A549 (cell line): Measurements from ENCODE around the gene CP. TPM values are rescaled to one million over a fixed set of nuclear protein-coding genes. Genes with fewer than 3 reads are reported as not detected.

Experiments used
- ATAC-seq, 2 experiments: fragments of 200-7000 bp in 1 of 2; fragments of >200 bp in 1 of 2; cut with Nextera tagmentation in 1 of 2; cut with Tn5 transposase in 1 of 2; 3 replicates each; pipeline versions ENCODE4 v1.8.0 to v1.9.1; 2018 to 2020; ENCODE audit warnings: mild to moderate bottlenecking in 1 of 2, moderate library complexity in 1 of 2
- CTCF ChIA-PET: fragments of 300-600 bp; sonication (Branson Sonifier 250); formaldehyde crosslinking; extraction: SDS; loops from one replicate; lab custom pipeline; 2021; ENCODE audit warnings: antibody characterized with exemption, inconsistent platforms; lab: Yijun Ruan, JAX
- POLR2A ChIA-PET: fragments of 350-600 bp; formaldehyde crosslinking; extraction: SDS; loops from one replicate; lab custom pipeline; 2021; ENCODE audit warnings: antibody characterized with exemption, inconsistent platforms; lab: Yijun Ruan, JAX
- DNase-seq, 2 experiments: peaks; one replicate each; pipeline versions ENCODE4 v3.0.0 to v3.0.0-alpha.2; 2011 to 2016; ENCODE audit warnings: low read depth in 1 of 2, low spot score in 1 of 2
- FAIRE-seq: peaks from 2 replicates; lab custom pipeline; 2011; peaks lifted over from hg19 to GRCh38; lab: Jason Lieb, UNC
- H3K27ac ChIP-seq, 2 experiments: fragments of >200 bp; sonication (Bioruptor Twin); formaldehyde crosslinking; 3 replicates each; pipeline ENCODE4 v1.5.1; 2016 to 2017
- H3K4me1 ChIP-seq: fragments of >200 bp; sonication (Bioruptor Twin); formaldehyde crosslinking; 3 replicates; pipeline ENCODE4 v1.6.1; 2016
- H3K4me2 ChIP-seq: fragments of >200 bp; sonication (Bioruptor Twin); formaldehyde crosslinking; 3 replicates; pipeline ENCODE4 v1.6.1; 2016
- H3K4me3 ChIP-seq: fragments of >200 bp; sonication (Bioruptor Twin); formaldehyde crosslinking; 3 replicates; pipeline ENCODE4 v1.5.1; 2016
- H3K9me3 ChIP-seq: fragments of >200 bp; sonication (Bioruptor Twin); formaldehyde crosslinking; 3 replicates; pipeline ENCODE4 v1.6.1; 2016
- ATOH8 ChIP-seq: fragments of 250-450 bp; sonication (Bioruptor Pico); IDR thresholded peaks from 2 replicates; pipeline ENCODE4 v1.5.0; 2020; ENCODE audit warnings: low read depth, mild to moderate bottlenecking, moderate library complexity
- BHLHE40 ChIP-seq: IDR thresholded peaks from 2 replicates; pipeline ENCODE4 v1.6.1; 2012; ENCODE audit warnings: low read depth, low read length, inconsistent platforms
- CBX8 ChIP-seq: fragments of 200-600 bp; sonication (generic); IDR thresholded peaks from 2 replicates; pipeline ENCODE4 v1.6.1; 2016
- CEBPB ChIP-seq, 2 experiments: fragments of >200 bp in 1 of 2; sonication (Bioruptor Twin) in 1 of 2; formaldehyde crosslinking in 1 of 2; IDR thresholded peaks; 2 replicates each; pipeline ENCODE4 v1.6.1; 2012 to 2016
- EHMT2 ChIP-seq: fragments of 200-600 bp; sonication (generic); IDR thresholded peaks from 2 replicates; pipeline ENCODE4 v1.6.1; 2016; ENCODE audit warnings: antibody characterized with exemption, low read depth, mild to moderate bottlenecking, moderate library complexity
- EP300 ChIP-seq, 2 experiments: fragments of >200 bp; sonication (Bioruptor Twin); formaldehyde crosslinking; IDR thresholded peaks; 2 replicates in 1 of 2; 3 replicates in 1 of 2; pipeline ENCODE4 v1.6.1; 2016 to 2017
- FOXS1 ChIP-seq: fragments of 250-450 bp; sonication (Bioruptor Pico); IDR thresholded peaks from 2 replicates; pipeline ENCODE4 v1.5.0; 2020; ENCODE audit warnings: mild to moderate bottlenecking, moderate library complexity
- HMGXB4 ChIP-seq: fragments of 250-450 bp; sonication (Bioruptor Pico); IDR thresholded peaks from 2 replicates; pipeline ENCODE4 v1.5.0; 2021; ENCODE audit warnings: mild to moderate bottlenecking, moderate library complexity, borderline replicate concordance
- HOXB13 ChIP-seq: fragments of 250-450 bp; sonication (Bioruptor Pico); IDR thresholded peaks from 2 replicates; pipeline ENCODE4 v1.5.0; 2020; ENCODE audit warnings: low read depth, mild to moderate bottlenecking, moderate library complexity
- JUN ChIP-seq, 2 experiments: fragments of >200 bp; sonication (Bioruptor Twin); formaldehyde crosslinking; IDR thresholded peaks; 2 replicates in 1 of 2; 3 replicates in 1 of 2; pipeline ENCODE4 v1.6.1; 2016 to 2017
- JUNB ChIP-seq: fragments of >200 bp; sonication (Bioruptor Twin); formaldehyde crosslinking; IDR thresholded peaks from 2 replicates; pipeline ENCODE4 v1.6.1; 2016
- KDM1A ChIP-seq: fragments of 200-600 bp; sonication (generic); IDR thresholded peaks from 2 replicates; pipeline ENCODE4 v1.6.1; 2016; ENCODE audit warnings: low read depth, mild to moderate bottlenecking
- MAZ ChIP-seq: fragments of 150-350 bp; IDR thresholded peaks from 2 replicates; pipeline ENCODE4 v1.6.1; 2014; ENCODE audit warnings: antibody characterized with exemption, low read depth, low read length, borderline replicate concordance
- NFE2L2 ChIP-seq: fragments of 150-350 bp; conservative IDR thresholded peaks from 2 replicates; pipeline ENCODE4 v1.6.1; 2014; ENCODE audit warnings: low read length
- PBX3 ChIP-seq: IDR thresholded peaks from 2 replicates; pipeline ENCODE4 v1.6.1; 2012
- POLR2A ChIP-seq: IDR thresholded peaks from 2 replicates; pipeline ENCODE4 v1.6.1; 2012; ENCODE audit warnings: mild to moderate bottlenecking, low read length
- RCOR1 ChIP-seq: fragments of 150-350 bp; IDR thresholded peaks from 2 replicates; pipeline ENCODE4 v1.6.1; 2014; ENCODE audit warnings: antibody characterized with exemption, low read length, low read depth
- RNF2 ChIP-seq: fragments of 200-600 bp; sonication (generic); IDR thresholded peaks from 2 replicates; pipeline ENCODE4 v1.6.1; 2016; ENCODE audit warnings: low read depth, mild to moderate bottlenecking, antibody characterized with exemption, moderate library complexity, borderline replicate concordance
- TFCP2L1 ChIP-seq: fragments of 250-450 bp; sonication (Bioruptor Pico); IDR thresholded peaks from 2 replicates; pipeline ENCODE4 v1.5.0; 2021; ENCODE audit warnings: mild to moderate bottlenecking
- TP53 ChIP-seq: fragments of 250-450 bp; sonication (Bioruptor Pico); IDR thresholded peaks from 2 replicates; pipeline ENCODE4 v1.5.0; 2021; ENCODE audit warnings: mild to moderate bottlenecking, moderate library complexity
- WGBS: methylation state at CpG from one replicate; pipeline ENCODE4 v1.1.6; 2017; ENCODE audit errors: missing lambda C conversion rate; 5-methylcytosine and 5-hydroxymethylcytosine counted together
- polyA plus RNA-seq, 4 experiments: library from polyadenylated mRNA; depleted of rRNA in 3 of 4; stranded (reverse); fragments of >200 nt; fragmentation: RNase III in 1 of 4; extraction: RNeasy Plus Mini Kit Qiagen cat#74134 plus additional on column Dnase treatment in 1 of 4; gene quantifications; 2 replicates in 3 of 4; 3 replicates in 1 of 4; pipeline ENCODE4 v1.2.3, GENCODE V29; 2011 to 2017

CP gene
- polyA plus RNA-seq, 2 of the 4 experiments (the other 2 are of a cell fraction), result 5.2 to 42.6 TPM

GRCh38 chr3:149231871-149232270 lies 10.2 kb upstream of the CP start:
- ChIA-PET CTCF (interaction anchor here (1.1 to 2.0 kb wide), 3 partner anchors 9 to 71 kb away, joined by 3 to 6 read pairs (median 4); no protein-coding TSS in a partner anchor), POLR2A (no interaction called here)
- WGBS, result 41% methylated on average over 2 of the region's 2 CpGs
- ATAC-seq, result no peak
- Histone ChIP-seq H3K4me2 (no peak overlapping the region), H3K4me1 (no peaks in the 10 kb centered on the region), H3K27ac (no peak overlapping the region)
- no peak for DNase-seq
- TF ChIP-seq CBX8, result no peak
- no peak for TF ChIP-seq EP300 (IDR thresholded peaks at IDR 0.05)
- TF ChIP-seq, all 56 proteins: peak for 0
- no peak for FAIRE-seq
- Histone ChIP-seq H3K9me3 (no peaks in the 10 kb centered on the region), H3K4me3 (no peak overlapping the region)

- Histone ChIP-seq H3K4me1 (peaks cover 26% of the 10 kb centered on the region), H3K4me3 (no peak overlapping the region), H3K4me2 (no peak overlapping the region), H3K9me3 (no peaks in the 10 kb centered on the region), H3K27ac (peak overlapping the region in 1 of 2 experiments; percentile 23; a peak in 1 of 6 replicates)
- TF ChIP-seq JUN (IDR thresholded peaks at IDR 0.05) (no peak), TFCP2L1 (CRISPR knock-in tag) (no peak), HOXB13 (CRISPR knock-in tag) (no peak), EHMT2 (no peak)
- FAIRE-seq (no peak), ATAC-seq (no peak), DNase-seq (no peak)
- ChIA-PET POLR2A (no interaction called here), CTCF (interaction anchor here (0.9 kb wide), 1 partner anchor 44 kb away, joined by 3 read pairs; no protein-coding TSS in a partner anchor)
- 85% methylated on average over 5 of the region's 5 CpGs for WGBS
Observed at GRCh38 chr3:149227591-149228268, 6.1 kb upstream of the CP start.

GRCh38 chr3:149226776-149227175 lies 5.1 kb upstream of the CP start:
- POLR2A ChIA-PET, result no interaction called here
- Histone ChIP-seq H3K27ac (peak overlapping the region in 1 of 2 experiments; percentile 48; a peak in 2 of 6 replicates), H3K9me3 (no peaks in the 10 kb centered on the region), H3K4me1 (peaks cover 36% of the 10 kb centered on the region), H3K4me3 (no peak overlapping the region), H3K4me2 (no peak overlapping the region)
- TF ChIP-seq ATOH8 (no peak), BHLHE40 (no peak), MAZ (no peak), KDM1A (no peak), JUNB (no peak), EHMT2 (no peak), RCOR1 (no peak), NFE2L2 (no peak), POLR2A (no peak), RNF2 (no peak), CEBPB (IDR thresholded peaks at IDR 0.05) (no peak), TP53 (CRISPR knock-in tag) (no peak), HMGXB4 (CRISPR knock-in tag) (no peak), PBX3 (no peak), FOXS1 (CRISPR knock-in tag) (no peak)
- CTCF ChIA-PET, result interaction anchor here (0.7 to 1.0 kb wide), 3 partner anchors 45 to 106 kb away, joined by 3 read pairs; no protein-coding TSS in a partner anchor
- 87% methylated on average over 1 of the region's 1 CpG for WGBS
- FAIRE-seq, result no peak
- ATAC-seq, result no peak
- DNase-seq, result no peak
